NOMO-1 (cell line): ENCODE data around the gene RNF181.
A peak's percentile ranks its signal among the peaks of the same experiment; 100 is the strongest.
"Not testable (repeated sequence)": the region's sequence is repeated elsewhere in the genome, so short reads cannot be mapped to it uniquely, and the experiment has no call there.

Experiments used
- DNase-seq, 2 experiments: peaks; one replicate each; lab custom pipeline; 2025; ENCODE audit not compliant: unreplicated experiment in 2 of 2; lab: John Stamatoyannopoulos, UW

RNF181 gene

DNA sequence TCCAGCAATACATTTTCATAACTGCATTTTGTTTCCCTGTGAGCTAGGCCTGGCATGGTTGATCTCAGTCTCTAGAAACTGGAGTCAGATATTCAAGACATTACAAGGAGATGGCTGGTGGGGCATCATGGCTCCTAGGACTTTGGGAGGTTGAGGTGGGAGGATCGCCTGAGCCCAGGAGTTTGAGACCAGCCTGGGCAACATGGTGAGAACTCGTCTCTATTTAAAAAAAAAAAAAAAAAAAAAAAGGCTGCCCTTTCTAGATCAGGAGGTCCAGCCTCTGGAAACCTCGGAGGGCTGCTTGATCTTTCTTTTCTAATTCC lies 18.5 kb upstream of the RNF181 start:
- no peak for DNase-seq

DNA sequence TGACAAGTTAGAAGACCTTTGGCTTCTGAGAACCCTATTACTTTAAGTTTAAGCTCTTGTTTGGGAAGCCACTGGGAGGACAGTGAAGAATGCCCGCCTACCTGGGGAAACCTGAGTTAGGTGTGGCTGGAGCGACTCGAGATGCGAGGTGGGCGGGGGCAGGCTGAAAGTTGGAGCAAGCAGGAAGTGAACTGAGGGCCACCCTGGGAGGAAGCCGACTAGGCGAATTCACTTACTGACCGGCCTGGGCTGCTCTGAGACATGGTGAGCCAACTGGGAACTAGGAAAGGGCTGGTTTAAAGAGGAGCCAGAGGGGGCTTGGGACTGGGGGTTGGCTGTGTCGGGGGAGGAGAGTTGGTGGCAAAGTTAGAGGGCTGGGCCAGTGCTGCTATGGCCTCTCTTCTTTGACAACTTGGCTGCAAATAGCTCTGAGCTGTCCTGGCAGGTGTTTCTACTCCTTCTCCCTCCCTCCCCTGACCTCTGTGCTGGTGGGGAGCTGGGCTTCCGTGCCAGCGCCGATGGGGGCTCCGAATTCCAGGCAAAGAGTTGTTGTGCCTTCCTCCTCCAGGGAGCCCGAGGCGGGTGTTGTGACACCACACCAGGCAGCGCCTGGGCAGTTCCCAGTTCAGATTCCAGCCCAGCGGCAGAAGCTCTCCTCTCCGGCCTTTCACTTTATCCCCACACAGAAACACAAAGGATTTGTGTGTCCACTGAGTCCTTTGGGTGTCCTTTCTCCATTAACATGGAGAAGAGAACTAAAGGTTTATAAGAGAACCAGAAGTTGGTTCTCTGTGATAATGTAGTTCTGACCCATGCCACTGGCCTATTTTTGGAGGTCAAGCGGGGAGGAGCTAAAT lies 17.9 kb upstream of the RNF181 start, which contains the start of gene VAMP8:
VAMP8 (plus strand) TSS at position 201 of the 857 bp plus-strand sequence; CDS start at position 262, 61 bp downstream.
- DNase-seq = peak; percentile 52 to 60

DNA sequence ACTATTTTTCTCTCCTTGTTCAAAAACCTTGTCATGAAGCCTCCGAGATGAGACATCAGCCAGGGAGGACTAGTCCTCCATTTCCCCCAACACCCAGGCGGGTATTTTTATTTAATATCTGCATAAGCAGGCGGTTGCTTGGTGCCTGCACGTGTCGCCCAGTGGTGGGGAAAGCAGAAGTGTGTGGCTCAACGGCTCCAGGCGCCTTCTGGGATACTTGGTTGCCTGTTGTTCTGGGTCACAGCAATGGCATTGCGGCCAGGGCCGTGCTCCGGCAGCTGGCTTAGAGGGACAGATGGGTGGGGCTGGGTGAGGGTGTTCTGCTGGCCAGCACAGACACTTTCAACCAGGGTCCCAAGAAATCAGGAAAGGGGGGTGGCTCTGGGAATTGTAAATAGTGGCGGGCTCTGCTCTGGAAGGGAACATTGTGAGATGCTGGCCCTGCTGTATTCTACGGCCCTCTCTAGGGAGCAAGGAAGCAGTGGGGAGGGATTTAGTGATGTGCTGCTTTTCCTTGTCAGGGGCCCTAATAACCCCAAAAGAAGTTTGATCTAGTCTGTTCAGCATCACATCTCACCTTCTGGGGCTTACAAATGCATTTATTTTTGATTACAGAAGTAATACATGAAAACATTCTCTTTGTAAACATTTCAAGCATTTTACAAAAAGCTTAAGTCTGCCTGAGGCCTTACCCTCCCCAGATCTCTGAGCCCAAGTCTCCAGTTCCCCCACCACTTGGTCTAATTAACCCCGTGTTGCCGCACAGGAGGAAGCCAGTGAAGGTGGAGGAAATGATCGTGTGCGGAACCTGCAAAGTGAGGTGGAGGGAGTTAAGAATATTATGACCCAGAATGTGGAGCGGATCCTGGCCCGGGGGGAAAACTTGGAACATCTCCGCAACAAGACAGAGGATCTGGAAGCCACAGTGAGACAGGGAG lies 17.0 kb upstream of the RNF181 start:
- peak; percentile 87 to 93 for DNase-seq

DNA sequence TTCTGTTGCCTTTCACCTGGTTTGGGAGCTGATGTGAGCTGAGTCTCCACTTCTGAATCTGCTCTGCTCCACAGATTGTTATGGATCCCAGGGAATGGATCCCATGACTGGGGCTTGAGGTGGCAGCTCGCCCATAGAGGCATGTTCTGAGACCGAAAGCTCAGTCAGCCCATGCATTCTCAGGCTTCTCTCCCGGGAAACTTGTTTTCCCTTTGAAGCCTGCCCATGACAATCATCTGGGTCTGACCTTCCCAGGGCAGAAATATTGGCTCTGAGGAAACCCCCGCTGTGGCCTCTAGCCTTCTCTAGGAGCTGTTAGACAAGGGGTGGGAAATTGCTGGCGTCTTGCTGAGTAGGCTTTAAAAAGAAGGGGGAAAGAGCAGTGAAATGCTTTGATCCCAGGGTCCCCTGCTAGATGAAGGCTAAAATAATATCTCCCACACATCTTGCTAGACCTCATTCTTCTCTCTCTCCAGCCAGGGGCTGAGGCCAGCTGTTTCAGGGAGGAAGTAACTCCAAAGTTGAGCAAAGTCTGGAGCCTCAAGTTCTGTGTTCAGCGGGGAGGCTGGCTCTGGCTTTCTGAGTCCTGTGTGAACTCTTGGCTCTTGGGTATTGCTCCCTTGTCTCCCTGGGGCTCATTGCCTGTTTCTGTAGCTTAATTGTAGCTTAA lies 16.1 kb upstream of the RNF181 start:
- DNase-seq = peak; percentile 53 to 58

DNA sequence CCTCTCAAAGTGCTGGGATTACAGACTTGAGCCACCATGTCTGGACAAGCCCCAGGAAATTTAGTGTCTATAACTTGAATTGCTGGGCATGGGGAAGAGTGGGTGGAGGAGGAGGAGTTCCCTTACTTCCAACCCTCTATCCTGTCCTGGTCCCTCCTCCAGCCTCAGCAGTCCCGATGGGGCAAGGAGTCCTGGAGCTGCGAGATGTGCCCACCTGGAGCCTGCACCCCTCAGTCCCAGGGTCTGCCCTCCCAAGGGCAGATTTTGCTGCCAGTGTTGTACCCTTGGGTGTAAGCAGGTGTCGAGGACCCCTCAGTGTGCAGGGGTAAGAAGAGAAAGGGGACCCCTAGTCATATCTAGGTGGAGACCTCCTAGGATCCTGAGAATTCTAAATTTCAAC lies 15.3 kb upstream of the RNF181 start:
- no peak for DNase-seq

DNA sequence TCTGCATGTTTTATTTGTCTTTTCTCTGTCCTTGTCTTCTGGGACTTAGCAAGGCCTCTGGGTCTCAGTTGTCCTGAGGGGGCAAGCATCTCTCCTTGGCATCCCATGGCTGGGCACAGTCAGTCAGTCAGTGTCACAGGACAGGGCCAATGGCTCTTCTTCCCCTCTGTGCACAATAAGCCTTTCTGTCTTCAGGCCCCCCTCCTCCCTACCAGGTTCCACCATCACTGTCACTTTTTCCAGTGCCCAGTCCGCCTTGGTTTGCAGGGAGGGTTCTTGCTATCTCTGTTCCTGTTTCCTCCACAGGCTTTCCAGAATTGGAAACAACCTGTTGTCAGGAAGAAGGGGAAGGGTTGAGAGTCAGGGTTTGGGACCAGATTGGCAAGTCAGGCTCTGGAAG lies 13.1 kb upstream of the RNF181 start:
- no peak for DNase-seq

DNA sequence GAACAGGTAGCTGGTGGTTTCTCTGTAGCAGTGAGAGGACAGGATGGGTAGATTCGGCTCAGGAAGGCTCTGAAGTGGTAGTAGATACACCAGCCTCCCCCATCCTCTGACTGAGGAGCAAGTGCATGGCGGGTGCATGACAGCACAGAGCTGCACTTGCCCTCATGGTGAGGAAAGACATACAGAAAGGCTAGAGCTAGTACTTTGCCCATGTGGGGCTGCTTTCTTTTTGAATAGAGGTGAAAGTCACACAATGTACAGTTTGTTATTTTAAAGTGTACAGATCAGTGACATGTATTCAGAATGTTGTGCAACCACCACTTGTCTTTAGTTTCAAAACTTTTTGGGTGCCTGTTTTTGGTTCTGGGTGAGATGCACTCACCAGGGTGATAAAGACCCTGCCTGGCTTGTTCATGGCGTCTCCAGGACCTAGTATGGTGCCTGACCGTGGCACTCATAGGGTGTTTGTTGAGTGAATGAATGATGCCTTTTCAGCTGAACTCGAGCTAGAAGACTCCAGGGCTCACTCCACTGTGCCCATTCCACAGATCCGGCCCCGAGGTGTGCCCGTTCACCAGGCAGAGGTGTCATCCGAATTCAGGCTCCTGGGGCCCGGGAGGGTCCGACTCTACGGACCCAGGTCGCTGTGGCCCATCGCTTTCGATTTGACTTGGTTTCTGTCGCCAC lies 11.7 kb upstream of the RNF181 start:
- DNase-seq = no peak

DNA sequence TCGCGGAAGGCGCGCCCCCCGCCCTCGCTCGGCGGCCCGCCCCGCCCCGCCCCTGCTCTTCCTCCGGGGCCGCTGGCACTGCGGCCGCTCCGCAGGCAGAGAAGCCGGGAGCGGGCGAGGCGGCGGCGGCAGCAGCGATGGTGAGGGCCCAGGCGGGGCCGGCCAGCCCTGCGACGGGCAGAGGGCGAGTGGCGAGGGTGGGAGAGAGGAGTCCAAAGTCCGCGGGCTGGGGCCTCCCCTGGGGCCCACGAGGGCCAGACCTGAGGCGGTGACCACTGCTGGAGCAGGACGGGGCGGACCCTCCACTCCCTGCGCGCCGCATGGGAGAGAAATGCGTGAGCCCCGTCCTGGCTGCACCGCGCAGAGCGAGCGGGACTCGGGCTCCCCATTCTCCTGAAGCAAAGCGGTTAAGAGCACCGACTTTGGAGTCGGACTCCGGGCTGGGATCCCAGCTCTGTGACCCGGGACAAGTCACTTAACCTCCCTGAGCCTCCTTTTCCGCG lies 11.1 kb upstream of the RNF181 start, which contains the start of gene VAMP5:
VAMP5 (plus strand) TSS at position 78 of the 503 bp plus-strand sequence; CDS start at position 138, 60 bp downstream.
- no peak for DNase-seq

DNA sequence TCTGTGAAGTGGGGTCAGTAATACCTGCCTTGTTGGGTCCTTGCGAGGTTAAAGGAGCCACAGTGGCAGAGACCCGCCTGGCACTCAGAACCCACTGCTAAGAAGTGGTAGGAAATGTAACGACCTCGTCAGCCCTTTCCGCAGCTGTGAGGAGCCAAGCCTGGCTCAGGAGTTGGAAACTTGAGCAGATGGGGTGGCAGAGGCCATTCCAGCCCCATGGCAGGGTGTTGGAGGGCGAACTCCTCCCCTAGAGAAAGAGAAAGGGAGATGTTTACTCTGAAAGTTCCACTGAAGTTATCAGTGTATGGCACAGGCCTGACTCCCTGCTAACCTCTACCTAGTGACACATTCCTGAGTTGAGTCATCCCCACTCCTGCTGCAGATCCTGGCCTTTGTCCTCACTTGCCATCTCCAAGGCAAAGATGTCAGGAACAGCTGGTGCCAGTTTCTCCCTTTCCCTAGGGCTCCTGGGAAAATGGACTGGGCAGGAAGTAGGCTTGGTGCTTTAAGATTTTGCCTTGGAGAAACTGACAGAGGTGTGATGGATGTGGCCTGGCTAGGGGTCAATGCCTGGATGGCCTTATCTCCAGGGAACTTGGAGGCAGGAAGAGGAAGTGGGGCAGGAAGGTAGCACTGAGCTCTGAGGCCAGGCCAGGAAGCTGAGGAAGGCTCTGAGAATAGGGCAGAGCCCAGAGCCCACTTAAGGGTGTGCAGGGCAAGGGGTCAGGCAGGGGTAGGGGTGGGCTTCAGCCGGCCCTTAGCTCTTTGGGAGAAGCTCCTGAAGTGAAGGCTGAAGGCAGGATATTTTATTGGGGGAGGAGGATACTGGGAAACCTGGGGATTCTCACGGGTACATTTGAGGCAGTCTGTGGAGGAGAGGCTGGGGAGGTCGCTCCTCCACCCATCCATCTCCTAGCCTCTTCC lies 10.4 kb upstream of the RNF181 start:
- peak in 1 of 2 experiments; percentile 23 for DNase-seq

DNA sequence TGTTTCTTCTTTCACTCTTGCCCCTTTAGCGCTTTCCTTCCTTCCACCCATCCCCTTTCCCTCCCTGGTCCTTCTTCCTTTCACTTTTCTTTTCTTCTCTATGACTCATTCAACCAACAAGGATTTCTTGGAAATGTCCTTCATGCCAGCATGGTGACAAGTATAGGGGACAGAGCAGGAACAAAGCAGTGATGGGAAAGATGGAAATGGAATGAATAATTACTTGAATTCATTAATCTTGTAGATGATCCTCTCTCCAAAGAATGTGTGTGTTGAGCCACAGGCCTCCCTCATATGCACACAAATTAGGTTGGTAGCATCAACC lies 9.8 kb upstream of the RNF181 start:
- DNase-seq = peak in 1 of 2 experiments; percentile 12

DNA sequence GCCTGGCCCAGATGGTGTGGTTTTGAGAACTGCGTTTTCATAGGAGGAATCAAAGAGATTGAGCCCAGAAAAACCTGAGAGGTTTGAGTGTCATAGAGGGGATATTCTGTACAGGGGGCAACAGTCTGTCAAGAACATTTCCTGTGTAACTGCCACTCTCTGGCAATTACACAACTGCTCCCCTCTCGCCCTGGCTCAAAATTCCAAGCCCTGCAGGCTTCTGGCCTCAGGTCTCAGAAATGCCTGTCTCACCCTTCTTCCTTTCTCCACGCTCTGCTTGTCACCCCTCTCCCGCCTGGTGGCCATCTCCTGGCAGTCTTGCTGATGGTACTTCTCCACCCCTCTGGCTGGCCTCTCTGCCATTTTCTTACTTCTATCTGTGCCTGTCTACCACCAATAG lies 7.3 kb upstream of the RNF181 start:
- peak in 1 of 2 experiments; percentile 12 for DNase-seq

DNA sequence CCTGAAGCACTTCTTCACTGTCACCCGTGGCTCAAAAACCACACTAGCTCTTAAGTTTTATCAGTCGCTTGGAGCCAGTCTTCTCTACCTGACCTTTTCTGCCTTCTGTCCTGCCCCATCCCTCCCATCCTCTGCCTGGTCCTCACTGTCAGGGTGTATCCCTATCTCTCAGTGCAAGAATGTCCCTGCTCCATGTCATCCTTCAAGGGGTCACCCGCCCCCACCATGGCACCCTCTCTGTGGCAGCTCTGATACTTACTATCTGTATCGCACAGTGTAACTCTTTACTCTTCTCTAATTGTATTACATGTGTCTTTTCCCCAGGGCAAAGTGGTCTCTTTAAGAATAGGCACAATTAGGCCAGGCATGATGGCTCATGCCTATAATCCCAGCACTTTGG lies 6.9 kb upstream of the RNF181 start:
- DNase-seq = no peak

DNA sequence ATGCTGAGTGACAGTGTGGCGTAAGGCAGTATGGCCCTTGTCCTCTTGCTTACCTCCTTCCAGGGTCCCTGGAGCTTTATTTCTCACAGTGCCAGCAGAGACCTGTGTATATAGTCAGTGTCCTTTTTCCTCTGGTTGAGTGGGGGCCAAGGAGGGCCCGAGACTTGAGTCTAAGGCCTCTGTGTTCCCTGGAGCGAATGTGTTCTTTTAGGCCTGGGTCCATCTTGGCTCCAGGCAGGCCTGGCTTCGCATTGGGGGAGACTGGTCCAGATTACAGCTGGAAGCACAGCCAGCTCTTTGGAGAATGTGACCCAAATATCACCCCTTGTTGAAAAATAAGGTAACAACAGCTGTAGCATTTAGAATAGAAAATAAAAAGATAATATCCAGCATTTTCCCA lies 6.4 kb upstream of the RNF181 start:
- DNase-seq = no peak

DNA sequence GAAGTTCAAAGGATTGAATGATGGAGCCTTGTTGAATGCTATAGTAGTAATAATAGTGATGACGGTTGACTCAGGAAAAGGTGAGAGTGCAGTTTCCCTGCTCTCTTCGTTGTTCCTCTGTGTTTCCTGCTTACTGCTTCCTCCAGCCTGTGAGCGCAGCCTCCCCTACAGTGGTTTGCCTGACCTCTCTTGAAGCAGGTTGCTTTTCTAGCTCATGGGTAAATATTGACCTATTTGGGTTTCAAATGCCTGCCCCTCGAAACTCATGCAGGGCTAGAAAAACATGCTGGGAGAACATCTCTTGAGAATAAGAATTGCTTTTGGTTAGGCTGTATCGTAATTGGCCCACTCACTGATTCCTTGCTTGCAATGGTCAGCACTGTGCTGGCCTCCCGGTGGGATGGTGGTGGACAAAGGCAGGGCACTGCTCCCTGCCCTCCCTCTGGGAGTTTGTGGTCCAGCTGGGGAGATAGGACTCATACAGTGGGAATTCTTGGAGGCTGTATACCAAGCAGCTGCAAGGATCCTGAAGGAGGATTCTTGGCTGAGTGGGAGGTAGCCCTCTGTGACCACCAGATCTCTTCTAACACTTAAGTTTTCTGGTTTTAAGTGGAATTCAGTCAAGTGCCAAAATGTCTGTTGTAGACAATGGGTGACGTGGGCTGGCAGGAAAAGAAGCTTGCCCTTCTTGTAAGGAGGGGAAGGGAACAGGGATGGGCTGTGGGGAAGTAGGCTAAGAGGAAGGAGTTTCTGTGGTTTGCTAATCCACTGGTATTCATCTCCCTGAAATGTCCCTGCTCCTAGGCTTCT lies 5.4 kb upstream of the RNF181 start:
- no peak for DNase-seq

DNA sequence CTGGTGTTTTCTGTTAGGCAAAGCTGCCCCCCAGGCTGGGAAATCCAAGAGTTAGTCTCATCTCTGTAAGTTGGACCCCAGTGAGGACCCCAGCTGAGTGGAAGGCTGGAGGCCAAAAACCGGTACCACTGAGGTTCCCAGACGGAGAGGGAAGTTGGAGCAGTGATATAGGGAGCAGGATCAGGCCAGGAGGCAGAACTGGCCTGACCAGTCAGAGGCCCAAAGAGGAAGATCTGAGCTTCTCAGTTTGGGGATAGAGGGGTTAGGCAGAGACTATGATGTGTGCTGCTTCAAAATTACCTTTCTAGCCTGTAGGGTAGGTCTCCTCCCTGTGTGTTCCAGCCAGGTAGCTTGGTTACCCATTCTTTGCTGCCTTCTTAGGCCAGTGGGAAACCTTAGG lies 4.6 kb upstream of the RNF181 start:
- no peak for DNase-seq

DNA sequence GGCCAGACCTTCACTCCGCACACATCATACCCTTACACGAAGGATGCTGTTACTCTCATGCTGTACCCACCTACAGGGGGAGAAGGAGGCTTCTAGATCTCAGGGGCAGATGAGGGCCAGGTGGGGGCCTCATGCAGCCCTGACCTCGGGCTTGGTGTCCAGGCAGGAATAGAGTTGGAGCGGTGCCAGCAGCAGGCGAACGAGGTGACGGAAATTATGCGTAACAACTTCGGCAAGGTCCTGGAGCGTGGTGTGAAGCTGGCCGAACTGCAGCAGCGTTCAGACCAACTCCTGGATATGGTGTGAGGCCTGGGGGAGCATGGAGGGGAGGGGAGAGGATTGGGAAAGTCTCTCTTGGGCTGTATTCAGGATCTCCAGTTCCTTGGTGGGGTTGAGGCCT lies 4.0 kb upstream of the RNF181 start:
- no peak for DNase-seq

DNA sequence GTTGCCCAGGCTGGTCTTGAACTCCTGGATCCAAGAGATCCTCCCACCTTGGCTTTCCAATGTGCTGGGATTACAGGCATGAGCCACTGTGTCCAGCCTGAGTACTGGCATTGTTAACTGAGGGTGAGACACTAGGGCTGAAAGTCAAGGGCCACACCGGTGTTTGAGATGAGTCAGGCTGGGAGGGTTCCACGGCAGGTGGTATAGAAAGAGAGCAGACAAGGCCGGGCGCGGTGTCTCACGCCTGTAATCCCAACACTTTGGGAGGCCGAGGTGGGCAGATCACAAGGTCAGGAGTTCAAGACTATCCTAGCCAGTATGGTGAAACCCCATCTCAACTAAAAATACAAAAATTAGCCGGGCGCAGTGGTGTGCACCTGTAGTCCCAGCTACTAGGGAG lies 3.2 kb upstream of the RNF181 start:
- DNase-seq = not testable (repeated sequence)

DNA sequence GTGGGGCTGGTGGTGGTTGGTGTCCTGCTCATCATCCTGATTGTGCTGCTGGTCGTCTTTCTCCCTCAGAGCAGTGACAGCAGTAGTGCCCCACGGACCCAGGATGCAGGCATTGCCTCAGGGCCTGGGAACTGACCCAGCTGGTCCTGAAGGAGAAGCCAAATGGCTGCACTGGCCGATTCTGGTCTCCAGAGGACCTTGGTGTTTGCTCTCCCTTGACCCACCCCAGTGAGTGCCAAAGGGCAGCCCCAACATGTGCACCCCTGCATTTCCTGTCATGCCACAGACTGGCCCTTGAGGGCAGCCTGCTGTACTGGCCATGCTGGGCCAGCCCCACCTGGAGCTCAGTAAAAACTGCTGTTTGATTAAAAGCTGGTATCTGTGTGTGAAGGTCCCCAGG lies 2.5 kb upstream of the RNF181 start:
- DNase-seq = no peak
